Spinal cord (tissue), 10 donors: ENCODE data around the gene GRID2. TPM values are rescaled to one million over a fixed set of nuclear protein-coding genes. Genes with fewer than 3 reads are reported as not detected.

ENCODE experiments used
- DNase-seq, 6 donors: peaks; one replicate each; pipeline versions ENCODE4 v3.0.0 to v3.0.0-alpha.2; 2013 to 2015; ENCODE audit warnings: low spot score in 6 of 6, low read depth in 4 of 6
- H3K27ac ChIP-seq: one replicate; pipeline ENCODE4 v1.5.1; 2013; ENCODE audit warnings: low read depth, low read length, control low read depth
- H3K27me3 ChIP-seq: one replicate; pipeline ENCODE4 v1.6.1; 2013; ENCODE audit warnings: low read length; ENCODE audit not compliant: control insufficient read depth, insufficient read depth
- H3K36me3 ChIP-seq: one replicate; pipeline ENCODE4 v1.6.1; 2013; ENCODE audit warnings: low read length; ENCODE audit not compliant: control insufficient read depth, insufficient read depth
- H3K4me1 ChIP-seq: one replicate; pipeline ENCODE4 v1.6.1; 2013; ENCODE audit warnings: low read length; ENCODE audit not compliant: control insufficient read depth, insufficient read depth
- H3K4me3 ChIP-seq: one replicate; pipeline ENCODE4 v1.5.1; 2013; ENCODE audit warnings: low read depth, low read length, control low read depth
- H3K9me3 ChIP-seq: one replicate; pipeline ENCODE4 v1.6.1; 2013; ENCODE audit warnings: low read length; ENCODE audit not compliant: control insufficient read depth, insufficient read depth
- WGBS: methylation state at CpG from one replicate; pipeline ENCODE4 v1.1.5; 2013; ENCODE audit warnings: missing lambda C conversion rate; ENCODE audit not compliant: insufficient coverage; 5-methylcytosine and 5-hydroxymethylcytosine counted together
- polyA plus RNA-seq, 2 donors: library from polyadenylated mRNA; unstranded; fragments of 120-200 nt; gene quantifications; one replicate each; pipeline ENCODE4 v1.2.1, GENCODE V29; 2013; ENCODE audit not compliant: insufficient read length in 2 of 2
- total RNA-seq, 2 donors: library from RNA; depleted of rRNA in 1 of 2; stranded (reverse); fragments of 120-200 nt in 1 of 2; fragments of >200 nt in 1 of 2; gene quantifications; one replicate each; pipeline versions ENCODE4 v1.2.3 to v1.2.4, GENCODE V29; 2013 to 2014
- donor health status: healthy.

GRID2 gene
- total and polyA plus RNA-seq, 4 donors: 17.8 to 40.8 (median 23.4) TPM

- Histone ChIP-seq H3K9me3 (no peaks in the 10 kb centered on the region), H3K27ac (no peak overlapping the region), H3K4me3 (no peak overlapping the region), H3K36me3 (no peaks in the 10 kb centered on the region), H3K27me3 (no peaks in the 10 kb centered on the region), H3K4me1 (no peaks in the 10 kb centered on the region)
- peak in 2 of 6 donors; percentile 15 to 33 for DNase-seq
- WGBS: no CpG with 5 or more reads among the region's 1 CpG
These were observed 1228.5 kb downstream of the GRID2 start for GRCh38 chr4:93532234-93532633.

DNA sequence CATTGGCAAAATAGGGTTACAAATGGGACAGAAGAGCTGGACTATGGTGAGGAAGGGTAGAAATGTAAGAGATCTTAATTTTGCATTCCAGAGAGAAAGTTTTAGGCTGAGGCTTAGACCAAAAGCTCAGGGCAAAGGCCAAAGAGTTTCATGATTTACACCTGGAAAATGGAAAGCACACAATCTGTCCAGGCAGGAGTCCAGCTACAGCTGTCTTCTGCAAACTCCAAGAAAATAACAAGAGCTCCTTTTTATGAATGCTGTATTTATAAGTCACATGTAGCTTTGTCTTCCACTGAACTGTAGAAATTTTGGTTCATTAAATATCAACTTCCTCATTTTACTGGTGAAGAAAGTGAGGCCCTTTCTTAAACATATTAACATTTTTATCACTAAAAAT lies 1236.8 kb downstream of the GRID2 start:
- Histone ChIP-seq H3K4me3 (no peak overlapping the region), H3K36me3 (no peaks in the 10 kb centered on the region), H3K4me1 (no peaks in the 10 kb centered on the region), H3K27me3 (no peaks in the 10 kb centered on the region), H3K27ac (no peak overlapping the region), H3K9me3 (no peaks in the 10 kb centered on the region)
- DNase-seq: no peak

GRCh38 chr4:93561842-93562241 lies 1258.1 kb downstream of the GRID2 start:
- no peaks in the 10 kb centered on the region for H3K27me3 ChIP-seq
- H3K4me1 ChIP-seq: no peaks in the 10 kb centered on the region
- H3K36me3 ChIP-seq: no peaks in the 10 kb centered on the region
- H3K27ac ChIP-seq: no peak overlapping the region
- no peak overlapping the region for H3K4me3 ChIP-seq
- no CpG with 5 or more reads among the region's 1 CpG for WGBS
- no peaks in the 10 kb centered on the region for H3K9me3 ChIP-seq
- DNase-seq: peak in 1 of 6 donors; percentile 14

DNA sequence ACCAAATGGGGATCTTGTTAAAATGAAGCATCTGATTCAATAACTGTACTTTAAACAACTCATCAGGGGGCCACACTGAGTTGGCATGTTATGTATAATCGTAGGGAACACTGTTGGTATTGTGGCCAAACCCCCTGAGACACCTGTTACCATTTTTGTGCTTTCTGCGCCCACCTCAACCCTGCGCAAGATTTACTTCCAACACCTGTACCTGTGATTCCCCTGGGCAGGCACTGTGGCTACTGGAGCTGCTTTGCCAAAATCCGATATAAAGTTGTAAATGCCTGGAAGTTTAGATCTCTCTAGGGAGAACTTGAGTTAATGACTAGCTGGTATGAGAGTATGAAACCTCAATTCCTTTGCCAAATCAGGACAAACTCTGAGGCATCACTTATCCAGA lies 1265.0 kb downstream of the GRID2 start:
- WGBS: no CpG with 5 or more reads among the region's 4 CpGs
- Histone ChIP-seq H3K27ac (no peak overlapping the region), H3K36me3 (no peaks in the 10 kb centered on the region), H3K4me1 (no peaks in the 10 kb centered on the region), H3K4me3 (no peak overlapping the region), H3K27me3 (no peaks in the 10 kb centered on the region), H3K9me3 (no peaks in the 10 kb centered on the region)
- DNase-seq: no peak

GRCh38 chr4:93573285-93573684 lies 1269.5 kb downstream of the GRID2 start:
- Histone ChIP-seq H3K36me3 (no peaks in the 10 kb centered on the region), H3K4me1 (no peaks in the 10 kb centered on the region), H3K27ac (no peak overlapping the region), H3K27me3 (no peaks in the 10 kb centered on the region), H3K9me3 (no peaks in the 10 kb centered on the region), H3K4me3 (no peak overlapping the region)
- DNase-seq: no peak

GRCh38 chr4:93578942-93579341 lies 1275.2 kb downstream of the GRID2 start:
- Histone ChIP-seq H3K4me3 (no peak overlapping the region), H3K27me3 (no peaks in the 10 kb centered on the region), H3K9me3 (no peaks in the 10 kb centered on the region), H3K4me1 (no peaks in the 10 kb centered on the region), H3K27ac (no peak overlapping the region), H3K36me3 (no peaks in the 10 kb centered on the region)
- DNase-seq: no peak
- WGBS: no CpG with 5 or more reads among the region's 4 CpGs

GRCh38 chr4:93605163-93605562 lies 1301.4 kb downstream of the GRID2 start:
- H3K9me3 ChIP-seq: peaks cover 4% of the 10 kb centered on the region
- no peaks in the 10 kb centered on the region for H3K36me3 ChIP-seq
- H3K27me3 ChIP-seq: no peaks in the 10 kb centered on the region
- H3K4me3 ChIP-seq: no peak overlapping the region
- H3K27ac ChIP-seq: no peak overlapping the region
- no CpG with 5 or more reads among the region's 1 CpG for WGBS
- DNase-seq: no peak
- H3K4me1 ChIP-seq: no peaks in the 10 kb centered on the region

- peak in 4 of 6 donors; percentile 9 to 55 (median 34) for DNase-seq
- H3K4me1 ChIP-seq: no peaks in the 10 kb centered on the region
- H3K27me3 ChIP-seq: no peaks in the 10 kb centered on the region
- no peaks in the 10 kb centered on the region for H3K36me3 ChIP-seq
- peak overlapping the region; percentile 22 for H3K27ac ChIP-seq
- H3K9me3 ChIP-seq: no peaks in the 10 kb centered on the region
- H3K4me3 ChIP-seq: no peak overlapping the region
- 60% methylated on average over 2 of the region's 4 CpGs for whole genome bisulfite sequencing
These were observed 1313.8 kb downstream of the GRID2 start for GRCh38 chr4:93617606-93618005.

DNA sequence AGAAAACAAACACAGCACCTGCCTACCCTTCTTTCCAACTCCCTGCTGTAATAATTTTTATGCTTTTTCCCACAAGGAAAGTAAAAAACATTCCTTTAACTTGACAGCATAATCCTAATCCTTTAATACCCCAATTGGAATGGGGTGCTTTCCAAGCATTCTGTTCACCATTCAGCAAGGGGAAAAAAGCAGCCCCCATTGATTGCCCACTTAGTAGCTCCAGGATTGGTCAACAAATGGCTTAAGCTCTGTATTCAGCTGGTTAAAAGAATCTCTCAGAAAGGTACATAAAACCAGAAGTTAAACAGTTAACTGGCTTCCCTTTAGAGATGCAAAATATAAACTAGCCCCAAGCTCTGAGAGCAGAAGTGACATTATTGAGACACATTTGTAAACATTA lies 1330.0 kb downstream of the GRID2 start:
- Histone ChIP-seq H3K9me3 (no peaks in the 10 kb centered on the region), H3K4me1 (no peaks in the 10 kb centered on the region), H3K36me3 (no peaks in the 10 kb centered on the region), H3K27me3 (no peaks in the 10 kb centered on the region), H3K27ac (no peak overlapping the region), H3K4me3 (no peak overlapping the region)
- no peak for DNase-seq

GRCh38 chr4:93635943-93636342 lies 1332.2 kb downstream of the GRID2 start:
- DNase-seq: peak in 1 of 6 donors; percentile 20
- Histone ChIP-seq H3K27me3 (no peaks in the 10 kb centered on the region), H3K36me3 (no peaks in the 10 kb centered on the region), H3K4me1 (no peaks in the 10 kb centered on the region), H3K9me3 (no peaks in the 10 kb centered on the region), H3K4me3 (no peak overlapping the region), H3K27ac (no peak overlapping the region)

GRCh38 chr4:93645120-93645519 lies 1341.4 kb downstream of the GRID2 start:
- no peaks in the 10 kb centered on the region for H3K9me3 ChIP-seq
- DNase-seq: no peak
- H3K4me1 ChIP-seq: no peaks in the 10 kb centered on the region
- H3K27ac ChIP-seq: no peak overlapping the region
- WGBS: 97% methylated on average over 2 of the region's 3 CpGs
- H3K27me3 ChIP-seq: no peaks in the 10 kb centered on the region
- H3K36me3 ChIP-seq: no peaks in the 10 kb centered on the region
- H3K4me3 ChIP-seq: no peak overlapping the region
